Mesenchymal stem cell (in vitro differentiated cells and primary cell): ENCODE data around the gene UBXN1.
A peak's percentile ranks its signal among the peaks of the same experiment; 100 is the strongest.

Source experiments
- DNase-seq: peaks from one replicate; pipeline ENCODE4 v3.0.0-alpha.2; 2013
- H2AFZ ChIP-seq: one replicate; pipeline ENCODE4 v1.6.1; 2013; ENCODE audit warnings: low read depth, mild to moderate bottlenecking, control low read depth, inconsistent platforms, low read length, moderate library complexity
- H2AK5ac ChIP-seq: 2 replicates; pipeline ENCODE4 v1.6.1; 2013; ENCODE audit warnings: low read length, moderate library complexity, mild to moderate bottlenecking, inconsistent platforms; ENCODE audit not compliant: severe bottlenecking
- H2BK120ac ChIP-seq: one replicate; pipeline ENCODE4 v1.6.1; 2013; ENCODE audit warnings: low read depth, mild to moderate bottlenecking, inconsistent platforms, low read length, moderate library complexity
- H2BK12ac ChIP-seq, 2 experiments: one replicate each; pipeline ENCODE4 v1.6.1; 2013; ENCODE audit warnings: inconsistent platforms in 2 of 2, low read length in 2 of 2, mild to moderate bottlenecking in 2 of 2, moderate library complexity in 2 of 2, control low read depth in 1 of 2
- H2BK15ac ChIP-seq: one replicate; pipeline ENCODE4 v1.6.1; 2013; ENCODE audit warnings: mild to moderate bottlenecking, low read depth, inconsistent platforms; ENCODE audit not compliant: poor library complexity, severe bottlenecking
- H2BK5ac ChIP-seq: 2 replicates; pipeline ENCODE4 v1.6.1; 2013; ENCODE audit warnings: low read depth, mild to moderate bottlenecking, low read length, control low read depth, inconsistent platforms; ENCODE audit not compliant: poor library complexity, severe bottlenecking
- H3K14ac ChIP-seq, 2 experiments: one replicate each; pipeline ENCODE4 v1.6.1; 2013; ENCODE audit warnings: inconsistent platforms in 2 of 2, low read length in 2 of 2, control low read depth in 1 of 2, mild to moderate bottlenecking in 1 of 2, moderate library complexity in 1 of 2
- H3K18ac ChIP-seq, 2 experiments: one replicate each; pipeline ENCODE4 v1.6.1; 2013; ENCODE audit warnings: inconsistent platforms in 2 of 2, low read length in 2 of 2, control low read depth in 1 of 2, low read depth in 1 of 2, mild to moderate bottlenecking in 1 of 2
- H3K23ac ChIP-seq, 2 experiments: one replicate each; pipeline ENCODE4 v1.6.1; 2013; ENCODE audit warnings: inconsistent platforms in 2 of 2, low read length in 2 of 2, mild to moderate bottlenecking in 2 of 2, moderate library complexity in 2 of 2, control low read depth in 1 of 2
- H3K27ac ChIP-seq: 2 replicates; pipeline ENCODE4 v1.5.1; 2013; ENCODE audit warnings: mild to moderate bottlenecking, moderate library complexity, low read length, control low read depth, inconsistent platforms; ENCODE audit not compliant: poor library complexity, severe bottlenecking
- H3K27me3 ChIP-seq, 2 experiments: 2 replicates each; pipeline versions ENCODE4 v1.6.1 to v1.7.0; 2013; ENCODE audit warnings: low read length in 2 of 2, mild to moderate bottlenecking in 2 of 2, moderate library complexity in 2 of 2, control low read depth in 1 of 2, inconsistent platforms in 1 of 2; ENCODE audit not compliant: control insufficient read depth in 1 of 2, insufficient read depth in 1 of 2
- H3K36me3 ChIP-seq, 2 experiments: 2 replicates each; pipeline versions ENCODE4 v1.6.1 to v1.7.0; 2013; ENCODE audit warnings: low read length in 2 of 2, control low read depth in 1 of 2, inconsistent platforms in 1 of 2, low read depth in 1 of 2, mild to moderate bottlenecking in 1 of 2; ENCODE audit not compliant: insufficient read depth in 2 of 2, control insufficient read depth in 1 of 2
- H3K4ac ChIP-seq, 2 experiments: one replicate each; pipeline ENCODE4 v1.6.1; 2013; ENCODE audit warnings: inconsistent platforms in 2 of 2, low read length in 2 of 2, mild to moderate bottlenecking in 2 of 2, moderate library complexity in 2 of 2, control low read depth in 1 of 2, low read depth in 1 of 2
- H3K4me1 ChIP-seq: 2 replicates; pipeline ENCODE4 v1.6.1; 2013; ENCODE audit warnings: low read depth, low read length, control low read depth; ENCODE audit not compliant: control insufficient read depth, insufficient read depth
- H3K4me2 ChIP-seq: 2 replicates; pipeline ENCODE4 v1.6.1; 2013; ENCODE audit warnings: low read length, mild to moderate bottlenecking, inconsistent platforms; ENCODE audit not compliant: poor library complexity, severe bottlenecking
- H3K4me3 ChIP-seq, 2 experiments: 2 replicates each; pipeline versions ENCODE4 v1.5.1 to v1.7.0; 2013; ENCODE audit warnings: low read length in 2 of 2, mild to moderate bottlenecking in 2 of 2, control low read depth in 1 of 2, low read depth in 1 of 2; ENCODE audit not compliant: insufficient read depth in 1 of 2
- H3K79me1 ChIP-seq: replicated peaks from 2 replicates; pipeline ENCODE4 v1.6.1; 2013; ENCODE audit warnings: mild to moderate bottlenecking, control low read depth, low read length, inconsistent platforms; ENCODE audit not compliant: poor library complexity, severe bottlenecking
- H3K9ac ChIP-seq: 2 replicates; pipeline ENCODE4 v1.7.0; 2013; ENCODE audit warnings: mild to moderate bottlenecking, low read length, moderate library complexity
- H3K9me3 ChIP-seq: 2 replicates; pipeline ENCODE4 v1.7.0; 2013; ENCODE audit warnings: mild to moderate bottlenecking, low read length; ENCODE audit not compliant: control insufficient read depth
- H4K8ac ChIP-seq: one replicate; pipeline ENCODE4 v1.6.1; 2013; ENCODE audit warnings: inconsistent platforms, mild to moderate bottlenecking, low read length, moderate library complexity
- H4K91ac ChIP-seq: one replicate; pipeline ENCODE4 v1.6.1; 2013; ENCODE audit warnings: mild to moderate bottlenecking, low read length, inconsistent platforms
- WGBS: methylation state at CpG from one replicate; pipeline ENCODE4 v1.1.7; 2013; ENCODE audit warnings: mixed read lengths; 5-methylcytosine and 5-hydroxymethylcytosine counted together

UBXN1 gene

GRCh38 chr11:62708392-62708791, 29.5 kb upstream of the UBXN1 start:
- peak overlapping the region in 1 of 2 experiments; percentile 22 for H3K4ac ChIP-seq
- 88% methylated on average over 5 of the region's 5 CpGs for WGBS

DNA sequence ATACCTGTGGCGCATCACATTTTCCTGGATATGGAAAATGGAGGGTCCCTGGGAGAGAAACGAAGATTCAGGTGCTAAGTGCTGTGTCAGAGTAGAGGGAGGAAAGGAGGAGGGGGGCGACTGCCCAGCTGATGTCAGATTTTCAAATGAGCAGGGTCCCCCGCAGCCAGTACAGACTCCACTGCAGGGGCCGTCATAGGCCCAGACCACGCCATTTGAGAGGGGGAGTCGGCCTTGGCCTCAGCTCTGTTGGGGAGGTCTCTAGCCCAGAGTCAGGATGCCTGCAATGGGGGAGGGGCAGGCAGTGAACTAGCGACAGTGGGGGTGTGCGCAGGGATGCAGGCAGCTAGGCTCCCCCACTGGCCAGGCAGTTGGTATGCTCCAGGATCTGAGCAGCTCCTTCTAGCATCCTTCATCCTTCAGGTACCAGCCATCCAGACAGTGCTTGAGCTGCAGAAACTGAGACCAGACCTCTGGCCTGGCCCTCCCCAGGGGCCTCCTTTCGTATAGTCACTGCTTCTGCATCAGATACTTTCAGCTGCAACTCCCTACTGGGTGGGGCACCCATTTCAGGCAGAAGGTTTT, 28.5 kb upstream of the UBXN1 start, which contains the start of the genes BSCL2 and GNG3:
TSS of gene BSCL2 (minus strand) at position 148 of the 585 bp plus-strand sequence. CDS start 229 bp downstream, outside the sequence.
TSS of gene GNG3 (plus strand) at position 400 of the 585 bp plus-strand sequence. CDS start 620 bp downstream, outside the sequence.
- Histone ChIP-seq H3K27ac (peak within 1 kb of the TSS; percentile 68), H3K79me1 (peaks cover 16% of the 10 kb centered on the region), H4K91ac (peak within 1 kb of the TSS; percentile 72), H2AK5ac (peak within 1 kb of the TSS; percentile 35), H3K4me1 (peaks cover 34% of the 10 kb centered on the region), H3K18ac (peak within 1 kb of the TSS; percentile 56 to 62), H3K27me3 (no peaks in the 10 kb centered on the region), H3K9ac (peak within 1 kb of the TSS; percentile 98), H3K4me2 (peak within 1 kb of the TSS; percentile 93), H4K8ac (peak within 1 kb of the TSS; percentile 35), H3K4me3 (peak within 1 kb of the TSS; percentile 45 to 91), H3K36me3 (peaks cover 36 to 37% of the 10 kb centered on the region in 2 experiments), H2BK12ac (no peak within 1 kb of the TSS), H2BK120ac (no peak within 1 kb of the TSS), H2BK5ac (no peak within 1 kb of the TSS), H2BK15ac (peak within 1 kb of the TSS; percentile 60), H3K14ac (peak within 1 kb of the TSS in 1 of 2 experiments; percentile 5), H2AFZ (no peak within 1 kb of the TSS), H3K4ac (peak within 1 kb of the TSS; percentile 10 to 34), H3K23ac (peak within 1 kb of the TSS in 1 of 2 experiments; percentile 2), H3K9me3 (no peaks in the 10 kb centered on the region)
- 49% methylated on average over 9 of the region's 10 CpGs for WGBS
- DNase-seq = no peak

More at GRCh38 chr11:62708392-62708791, 29.5 kb upstream of the UBXN1 start:
- no peak overlapping the region for H2BK15ac ChIP-seq
- peaks cover 15% of the 10 kb centered on the region for H3K79me1 ChIP-seq
- H3K4me2 ChIP-seq = peak overlapping the region; percentile 52
- no peaks in the 10 kb centered on the region for H3K9me3 ChIP-seq
- H4K91ac ChIP-seq = no peak overlapping the region
- H3K9ac ChIP-seq = peak overlapping the region; percentile 98
- no peak overlapping the region for H3K27ac ChIP-seq
- H2BK120ac ChIP-seq = no peak overlapping the region
- DNase-seq = no peak
- H3K36me3 ChIP-seq = peaks cover 38 to 42% of the 10 kb centered on the region in 2 experiments
- H3K18ac ChIP-seq = no peak overlapping the region
- H2AFZ ChIP-seq = no peak overlapping the region
- peaks cover 36% of the 10 kb centered on the region for H3K4me1 ChIP-seq
- H3K27me3 ChIP-seq = no peaks in the 10 kb centered on the region
- H3K14ac ChIP-seq = no peak overlapping the region
- H2BK5ac ChIP-seq = no peak overlapping the region
- H4K8ac ChIP-seq = no peak overlapping the region
- H3K4me3 ChIP-seq = peak overlapping the region in 1 of 2 experiments; percentile 78
- no peak overlapping the region for H2BK12ac ChIP-seq
- no peak overlapping the region for H3K23ac ChIP-seq
- H2AK5ac ChIP-seq = peak overlapping the region; percentile 33

- H3K4ac ChIP-seq = peak overlapping the region in 1 of 2 experiments; percentile 34
- H3K27me3 ChIP-seq = no peaks in the 10 kb centered on the region
- peak overlapping the region; percentile 35 for H4K8ac ChIP-seq
- peak overlapping the region in 1 of 2 experiments; percentile 5 for H3K14ac ChIP-seq
- no peaks in the 10 kb centered on the region for H3K9me3 ChIP-seq
- peak overlapping the region; percentile 79 for H3K9ac ChIP-seq
- H2BK12ac ChIP-seq = no peak overlapping the region
- H4K91ac ChIP-seq = no peak overlapping the region
- 57% methylated on average over 8 of the region's 8 CpGs for WGBS
- no peak for DNase-seq
- no peak overlapping the region for H2BK120ac ChIP-seq
- H3K79me1 ChIP-seq = peaks cover 18% of the 10 kb centered on the region
- no peak overlapping the region for H2AFZ ChIP-seq
- no peak overlapping the region for H3K23ac ChIP-seq
- H2BK5ac ChIP-seq = no peak overlapping the region
- peaks cover 35 to 37% of the 10 kb centered on the region in 2 experiments for H3K36me3 ChIP-seq
- peak overlapping the region; percentile 56 to 62 for H3K18ac ChIP-seq
- peak overlapping the region; percentile 93 for H3K4me2 ChIP-seq
- H2AK5ac ChIP-seq = peak overlapping the region; percentile 6
- H2BK15ac ChIP-seq = no peak overlapping the region
- H3K4me3 ChIP-seq = peak overlapping the region in 1 of 2 experiments; percentile 91
- H3K27ac ChIP-seq = peak overlapping the region; percentile 68
- peaks cover 33% of the 10 kb centered on the region for H3K4me1 ChIP-seq
These were observed 28.0 kb upstream of the UBXN1 start for GRCh38 chr11:62706850-62707247.
